ENCODE measurements around the gene PARVA. TPM values are rescaled to one million over a fixed set of nuclear protein-coding genes. Genes with fewer than 3 reads are reported as not detected.

PARVA gene
- total RNA-seq, 1 donor from 2014 or later, result 106 TPM

DNA sequence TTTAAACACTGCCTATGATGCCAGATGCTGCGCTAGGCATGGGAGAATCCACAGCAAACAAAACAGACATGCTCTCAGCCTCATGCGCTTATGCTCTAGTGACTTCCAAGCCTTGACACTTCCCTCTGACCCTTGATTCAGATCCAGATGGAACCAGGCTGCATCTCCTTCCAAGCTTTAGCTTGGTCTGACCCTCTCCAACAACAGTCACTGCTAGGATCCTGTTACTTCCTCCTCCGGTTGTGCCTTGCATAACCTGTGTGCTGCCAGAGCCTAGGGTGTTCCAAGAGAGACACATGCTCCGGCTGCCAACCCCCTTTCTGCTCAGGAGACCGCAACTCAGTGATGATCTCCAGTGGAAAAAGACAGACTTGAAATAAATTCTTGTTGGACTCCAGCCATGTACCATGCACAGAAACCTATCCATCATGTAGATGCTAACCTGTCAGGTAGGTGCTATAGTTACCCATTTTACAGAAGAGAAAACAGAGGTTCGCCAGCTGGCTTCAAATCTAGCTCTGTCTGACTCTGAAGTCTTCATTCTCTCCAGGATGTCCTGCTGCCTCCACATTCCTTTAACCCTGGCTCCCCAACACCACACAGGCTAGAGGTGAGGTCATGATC, 160.5 kb downstream of the PARVA start:
- H3K79me2 ChIP-seq (ENCODE audit: insufficient read depth, low read length), result no peaks in the 10 kb centered on the region
- no peak overlapping the region for H3K4me3 ChIP-seq (ENCODE audit: insufficient read depth, low read depth, low read length)
- no peak overlapping the region for H3K9ac ChIP-seq (ENCODE audit: low read length)
- peaks cover 33% of the 10 kb centered on the region for H3K4me1 ChIP-seq (ENCODE audit: insufficient read depth, low read length)
- H3K36me3 ChIP-seq (ENCODE audit: insufficient read depth, low read length), result no peaks in the 10 kb centered on the region
- TF ChIP-seq EZH2 (IDR thresholded peaks at IDR 0.05; ENCODE audit: insufficient read depth, low read length) (no peak), CTCF (IDR thresholded peaks at IDR 0.05; ENCODE audit: insufficient read depth, low read depth, low read length) (no peak)
- H3K9me3 ChIP-seq (ENCODE audit: insufficient read depth, low read depth, low read length), result no peaks in the 10 kb centered on the region
- H3K27me3 Mint-ChIP-seq (ENCODE audit: low read depth, unreplicated experiment), result peaks cover 3% of the 10 kb centered on the region
- no peaks in the 10 kb centered on the region for H3K27me3 ChIP-seq (ENCODE audit: insufficient read depth, low read length)
- H3K9me3 Mint-ChIP-seq (ENCODE audit: unreplicated experiment), result peaks cover 2% of the 10 kb centered on the region
- no peaks in the 10 kb centered on the region for H4K20me1 ChIP-seq (ENCODE audit: insufficient read depth, low read length)
- DNase-seq (ENCODE audit: low read depth), result no peak
- no peak overlapping the region for H3K4me3 Mint-ChIP-seq (ENCODE audit: unreplicated experiment)
- H3K36me3 Mint-ChIP-seq (ENCODE audit: low read depth, unreplicated experiment), result peaks cover 16% of the 10 kb centered on the region
- H3K27ac ChIP-seq (ENCODE audit: low read depth, low read length), result no peak overlapping the region
- peaks cover 30% of the 10 kb centered on the region for H3K4me1 Mint-ChIP-seq (ENCODE audit: low read depth, unreplicated experiment)
- H3K4me2 ChIP-seq (ENCODE audit: low read length), result no peak overlapping the region
- H3K27ac Mint-ChIP-seq (ENCODE audit: unreplicated experiment), result no peak overlapping the region
- no peak overlapping the region for H2AFZ ChIP-seq (ENCODE audit: low read depth, low read length)
- FAIRE-seq, result peak; percentile 5

- peaks cover 35% of the 10 kb centered on the region for H3K4me1 Mint-ChIP-seq (ENCODE audit: low read depth, unreplicated experiment)
- peak overlapping the region; percentile 95 for H3K27ac ChIP-seq (ENCODE audit: low read depth, low read length)
- H2AFZ ChIP-seq (ENCODE audit: low read depth, low read length), result no peak overlapping the region
- peaks cover 12% of the 10 kb centered on the region for H3K36me3 Mint-ChIP-seq (ENCODE audit: low read depth, unreplicated experiment)
- no peak overlapping the region for H3K27ac Mint-ChIP-seq (ENCODE audit: unreplicated experiment)
- H3K36me3 ChIP-seq (ENCODE audit: insufficient read depth, low read length), result no peaks in the 10 kb centered on the region
- H3K4me1 ChIP-seq (ENCODE audit: insufficient read depth, low read length), result peaks cover 37% of the 10 kb centered on the region
- H3K9me3 Mint-ChIP-seq (ENCODE audit: unreplicated experiment), result peaks cover 2% of the 10 kb centered on the region
- peak overlapping the region; percentile 24 for H3K4me2 ChIP-seq (ENCODE audit: low read length)
- peaks cover 3% of the 10 kb centered on the region for H3K27me3 Mint-ChIP-seq (ENCODE audit: low read depth, unreplicated experiment)
- H3K27me3 ChIP-seq (ENCODE audit: insufficient read depth, low read length), result no peaks in the 10 kb centered on the region
- DNase-seq (ENCODE audit: low read depth), result no peak
- peak overlapping the region; percentile 75 for H3K9ac ChIP-seq (ENCODE audit: low read length)
- TF ChIP-seq EZH2 (IDR thresholded peaks at IDR 0.05; ENCODE audit: insufficient read depth, low read length) (no peak), CTCF (IDR thresholded peaks at IDR 0.05; ENCODE audit: insufficient read depth, low read depth, low read length) (no peak)
- no peaks in the 10 kb centered on the region for H4K20me1 ChIP-seq (ENCODE audit: insufficient read depth, low read length)
- no peak for FAIRE-seq
- H3K4me3 Mint-ChIP-seq (ENCODE audit: unreplicated experiment), result no peak overlapping the region
- no peaks in the 10 kb centered on the region for H3K79me2 ChIP-seq (ENCODE audit: insufficient read depth, low read length)
- no peaks in the 10 kb centered on the region for H3K9me3 ChIP-seq (ENCODE audit: insufficient read depth, low read depth, low read length)
- no peak overlapping the region for H3K4me3 ChIP-seq (ENCODE audit: insufficient read depth, low read depth, low read length)
Observed at GRCh38 chr11:12538889-12539421, 161.6 kb downstream of the PARVA start.

- peak; percentile 92 for FAIRE-seq
- Histone ChIP-seq H3K27ac (ENCODE audit: low read depth, low read length) (peak overlapping the region; percentile 95), H3K9ac (ENCODE audit: low read length) (peak overlapping the region; percentile 75), H3K4me2 (ENCODE audit: low read length) (peak overlapping the region; percentile 68), H3K36me3 (ENCODE audit: insufficient read depth, low read length) (no peaks in the 10 kb centered on the region), H3K27me3 (ENCODE audit: insufficient read depth, low read length) (no peaks in the 10 kb centered on the region), H2AFZ (ENCODE audit: low read depth, low read length) (no peak overlapping the region), H3K4me3 (ENCODE audit: insufficient read depth, low read depth, low read length) (no peak overlapping the region), H3K79me2 (ENCODE audit: insufficient read depth, low read length) (no peaks in the 10 kb centered on the region), H3K9me3 (ENCODE audit: insufficient read depth, low read depth, low read length) (no peaks in the 10 kb centered on the region), H3K4me1 (ENCODE audit: insufficient read depth, low read length) (peaks cover 38% of the 10 kb centered on the region), H4K20me1 (ENCODE audit: insufficient read depth, low read length) (no peaks in the 10 kb centered on the region)
- Mint-ChIP-seq H3K36me3 (ENCODE audit: low read depth, unreplicated experiment) (peaks cover 9% of the 10 kb centered on the region), H3K9me3 (ENCODE audit: unreplicated experiment) (peaks cover 2% of the 10 kb centered on the region), H3K27me3 (ENCODE audit: low read depth, unreplicated experiment) (peaks cover 3% of the 10 kb centered on the region), H3K4me1 (ENCODE audit: low read depth, unreplicated experiment) (peaks cover 35% of the 10 kb centered on the region), H3K27ac (ENCODE audit: unreplicated experiment) (no peak overlapping the region), H3K4me3 (ENCODE audit: unreplicated experiment) (no peak overlapping the region)
- TF ChIP-seq EZH2 (IDR thresholded peaks at IDR 0.05; ENCODE audit: insufficient read depth, low read length) (no peak), CTCF (IDR thresholded peaks at IDR 0.05; ENCODE audit: insufficient read depth, low read depth, low read length) (no peak)
- DNase-seq (ENCODE audit: low read depth), result peak; percentile 91
Observed at GRCh38 chr11:12539572-12539971, 162.2 kb downstream of the PARVA start.

Measured in astrocyte (in vitro differentiated cells and primary cell).